OCI-LY3 (cell line): ENCODE measurements around the gene ARID2.

ENCODE experiments used
- EZH2phosphoT487 ChIP-seq: fragments of 200-600 bp; shearing (Covaris generic); IDR thresholded peaks from 2 replicates; pipeline ENCODE4 v1.6.1; 2018; ENCODE audit warnings: antibody characterized with exemption, mixed run types, low read depth
- TF ChIP-seq, protein P1 (sequence below): fragments of 200-600, 300-600 bp; sonication (generic); IDR thresholded peaks from 2 replicates; pipeline ENCODE4 v1.5.1; 2014; ENCODE audit warnings: antibody characterized with exemption, low read length, low read depth

- TF ChIP-seq, protein P1, sequence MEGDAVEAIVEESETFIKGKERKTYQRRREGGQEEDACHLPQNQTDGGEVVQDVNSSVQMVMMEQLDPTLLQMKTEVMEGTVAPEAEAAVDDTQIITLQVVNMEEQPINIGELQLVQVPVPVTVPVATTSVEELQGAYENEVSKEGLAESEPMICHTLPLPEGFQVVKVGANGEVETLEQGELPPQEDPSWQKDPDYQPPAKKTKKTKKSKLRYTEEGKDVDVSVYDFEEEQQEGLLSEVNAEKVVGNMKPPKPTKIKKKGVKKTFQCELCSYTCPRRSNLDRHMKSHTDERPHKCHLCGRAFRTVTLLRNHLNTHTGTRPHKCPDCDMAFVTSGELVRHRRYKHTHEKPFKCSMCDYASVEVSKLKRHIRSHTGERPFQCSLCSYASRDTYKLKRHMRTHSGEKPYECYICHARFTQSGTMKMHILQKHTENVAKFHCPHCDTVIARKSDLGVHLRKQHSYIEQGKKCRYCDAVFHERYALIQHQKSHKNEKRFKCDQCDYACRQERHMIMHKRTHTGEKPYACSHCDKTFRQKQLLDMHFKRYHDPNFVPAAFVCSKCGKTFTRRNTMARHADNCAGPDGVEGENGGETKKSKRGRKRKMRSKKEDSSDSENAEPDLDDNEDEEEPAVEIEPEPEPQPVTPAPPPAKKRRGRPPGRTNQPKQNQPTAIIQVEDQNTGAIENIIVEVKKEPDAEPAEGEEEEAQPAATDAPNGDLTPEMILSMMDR, result no peak
- TF ChIP-seq EZH2phosphoT487, result no peak
These were observed 32.1 kb upstream of the ARID2 start for GRCh38 chr12:45697371-45697770.
